Tibial nerve (tissue), 4 donors: ENCODE measurements around the gene ZNF134. TPM values are rescaled to one million over a fixed set of nuclear protein-coding genes. Genes with fewer than 3 reads are reported as not detected.
A peak's percentile ranks its signal among the peaks of the same experiment; 100 is the strongest.

ENCODE experiments used
- DNase-seq, 2 donors: peaks; one replicate each; pipeline ENCODE4 v3.0.0-alpha.2; 2019; ENCODE audit warnings: low spot score in 2 of 2
- H3K27ac ChIP-seq, 4 donors: fragments of 200-600 bp; sonication (generic) in 3 of 4; one replicate each; pipeline ENCODE4 v1.5.1; 2017 to 2019; ENCODE audit warnings: mild to moderate bottlenecking in 1 of 4
- H3K27me3 ChIP-seq, 2 donors: fragments of 200-600 bp; sonication (generic) in 1 of 2; one replicate each; pipeline versions ENCODE4 v1.5.1 to v1.6.0; 2017 to 2019
- H3K36me3 ChIP-seq, 3 donors: fragments of 200-600 bp; sonication (generic); one replicate each; pipeline ENCODE4 v1.5.1; 2018 to 2019
- H3K4me1 ChIP-seq, 4 donors: fragments of 200-600 bp; sonication (generic) in 3 of 4; one replicate each; pipeline ENCODE4 v1.5.1; 2017 to 2019
- H3K4me3 ChIP-seq, 4 donors: fragments of 200-600 bp; sonication (generic) in 3 of 4; one replicate each; pipeline ENCODE4 v1.5.1; 2017 to 2019; ENCODE audit warnings: mild to moderate bottlenecking in 1 of 4, moderate library complexity in 1 of 4
- H3K9me3 ChIP-seq, 4 donors: fragments of 200-600 bp; sonication (generic) in 3 of 4; one replicate each; pipeline ENCODE4 v1.5.1; 2017 to 2019
- CTCF ChIP-seq, 5 experiments: fragments of 200-600 bp in 3 of 5; fragments of 450-650 bp in 2 of 5; sonication (generic) in 3 of 5; IDR thresholded peaks; one replicate each; pipeline ENCODE4 v1.5.1; 2016 to 2019; ENCODE audit warnings: antibody characterized with exemption in 5 of 5, mild to moderate bottlenecking in 3 of 5, moderate library complexity in 2 of 5
- EP300 ChIP-seq, 2 donors: sonication (generic); formaldehyde crosslinking; IDR thresholded peaks; one replicate each; pipeline ENCODE4 v1.6.1; 2017; ENCODE audit warnings: antibody characterized with exemption in 2 of 2, mild to moderate bottlenecking in 1 of 2
- POLR2A ChIP-seq, 2 donors: fragments of 450-650 bp; IDR thresholded peaks; one replicate each; pipeline ENCODE4 v1.6.1; 2017; ENCODE audit warnings: antibody characterized with exemption in 2 of 2, mild to moderate bottlenecking in 2 of 2, moderate library complexity in 2 of 2
- WGBS, 2 donors: methylation state at CpG; one replicate each; pipeline ENCODE4 v1.1.5; 2018; 5-methylcytosine and 5-hydroxymethylcytosine counted together
- total RNA-seq, 4 donors: library from RNA; depleted of rRNA; stranded (reverse); fragments of >200 nt; gene quantifications; one replicate each; pipeline ENCODE4 v1.1.0, GENCODE V29; 2016

Gene ZNF134
- total RNA-seq, 4 donors from 2014 or later: 15.0 to 43.7 (median 25.4) TPM

DNA sequence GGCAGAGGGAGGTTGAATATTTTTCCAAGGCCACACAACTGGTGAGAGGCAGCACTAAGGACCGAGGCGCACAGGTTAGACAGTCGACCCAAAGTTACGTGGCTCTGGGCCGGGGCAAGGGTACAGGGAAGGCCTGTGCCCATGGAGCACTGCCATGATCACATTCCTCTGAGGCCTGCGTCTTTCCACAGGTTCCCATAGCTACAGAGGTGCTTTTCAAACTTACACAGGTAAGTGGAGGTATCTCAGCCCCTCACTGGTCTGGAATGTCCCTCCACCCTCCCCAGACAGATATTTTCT lies 19.7 kb downstream of the ZNF134 start:
- no peak for DNase-seq
- Histone ChIP-seq H3K4me3 (peak overlapping the region; percentile 46 to 94 (median 72)), H3K27ac (no peak overlapping the region), H3K4me1 (peaks cover 0 to 14% (median 7%) of the 10 kb centered on the region in 4 donors), H3K36me3 (peaks cover 0 to 75% (median 2%) of the 10 kb centered on the region in 3 donors), H3K27me3 (no peaks in the 10 kb centered on the region), H3K9me3 (peaks cover 0 to 62% (median 21%) of the 10 kb centered on the region in 4 donors)
- WGBS, 2 donors: 48 to 56% methylated on average over 6 of the region's 6 CpGs
- TF ChIP-seq CTCF (IDR thresholded peaks at IDR 0.05) (no peak), POLR2A (IDR thresholded peaks at IDR 0.05) (no peak), EP300 (IDR thresholded peaks at IDR 0.05) (no peak)

DNA sequence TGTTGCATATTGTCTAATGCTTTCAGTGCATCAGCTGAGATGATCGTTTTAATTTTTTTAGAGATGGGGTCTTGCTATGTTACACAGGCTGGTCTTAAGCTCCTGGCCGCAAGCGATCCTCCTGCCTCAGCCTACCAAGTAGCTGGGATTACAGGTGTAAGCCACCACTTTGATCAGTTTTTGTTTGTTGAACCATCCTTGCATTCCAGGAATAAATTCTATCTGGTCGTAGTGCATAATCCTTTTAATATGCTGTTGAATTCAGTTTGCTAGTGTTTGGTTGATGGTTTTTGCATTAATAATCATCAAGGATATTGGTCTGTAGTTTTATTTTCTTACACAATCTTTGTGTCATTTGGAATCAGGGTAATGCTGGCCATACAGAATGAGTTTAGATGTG lies 23.3 kb downstream of the ZNF134 start:
- TF ChIP-seq EP300 (IDR thresholded peaks at IDR 0.05) (no peak), POLR2A (IDR thresholded peaks at IDR 0.05) (no peak), CTCF (IDR thresholded peaks at IDR 0.05) (no peak)
- H3K27me3 ChIP-seq: no peaks in the 10 kb centered on the region
- H3K4me1 ChIP-seq: peaks cover 0 to 14% (median 7%) of the 10 kb centered on the region in 4 donors
- H3K27ac ChIP-seq: no peak overlapping the region
- H3K36me3 ChIP-seq: peaks cover 17 to 95% (median 24%) of the 10 kb centered on the region in 3 donors
- no peak overlapping the region for H3K4me3 ChIP-seq
- peaks cover 11 to 80% (median 40%) of the 10 kb centered on the region in 4 donors for H3K9me3 ChIP-seq
- WGBS, 2 donors: 98 to 99% methylated on average over 4 of the region's 4 CpGs
- DNase-seq: no peak

DNA sequence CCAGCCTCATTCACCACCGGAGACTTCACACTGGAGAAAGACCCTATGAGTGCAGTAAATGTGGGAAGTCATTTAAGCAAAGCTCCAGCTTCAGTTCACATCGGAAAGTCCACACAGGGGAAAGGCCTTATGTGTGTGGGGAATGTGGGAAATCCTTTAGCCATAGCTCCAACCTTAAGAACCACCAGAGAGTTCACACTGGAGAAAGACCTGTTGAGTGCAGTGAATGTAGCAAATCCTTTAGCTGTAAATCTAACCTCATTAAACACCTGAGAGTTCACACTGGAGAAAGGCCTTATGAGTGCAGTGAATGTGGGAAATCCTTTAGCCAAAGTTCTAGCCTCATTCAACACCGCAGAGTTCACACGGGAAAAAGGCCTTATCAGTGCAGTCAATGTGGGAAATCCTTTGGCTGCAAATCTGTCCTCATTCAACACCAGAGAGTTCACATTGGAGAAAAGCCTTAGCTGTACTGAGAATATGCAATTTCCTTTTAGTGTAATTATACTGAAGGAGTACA lies 27.7 kb downstream of the ZNF134 start:
- H3K36me3 ChIP-seq: peaks cover 14 to 82% (median 24%) of the 10 kb centered on the region in 3 donors
- no peak overlapping the region for H3K27ac ChIP-seq
- no peak overlapping the region for H3K4me3 ChIP-seq
- WGBS, 2 donors: 93 to 96% methylated on average over 4 of the region's 4 CpGs
- no peak for DNase-seq
- H3K9me3 ChIP-seq: peaks cover 14 to 100% (median 53%) of the 10 kb centered on the region in 4 donors
- TF ChIP-seq POLR2A (IDR thresholded peaks at IDR 0.05) (no peak), EP300 (IDR thresholded peaks at IDR 0.05) (no peak), CTCF (IDR thresholded peaks at IDR 0.05) (no peak)
- no peaks in the 10 kb centered on the region for H3K27me3 ChIP-seq
- no peaks in the 10 kb centered on the region for H3K4me1 ChIP-seq

- TF ChIP-seq EP300 (IDR thresholded peaks at IDR 0.05) (no peak), POLR2A (IDR thresholded peaks at IDR 0.05) (no peak), CTCF (IDR thresholded peaks at IDR 0.05) (no peak)
- no peak for DNase-seq
- H3K4me3 ChIP-seq: no peak overlapping the region
- peaks cover 14 to 74% (median 24%) of the 10 kb centered on the region in 3 donors for H3K36me3 ChIP-seq
- peaks cover 14 to 100% (median 49%) of the 10 kb centered on the region in 4 donors for H3K9me3 ChIP-seq
- no peak overlapping the region for H3K27ac ChIP-seq
- H3K4me1 ChIP-seq: no peaks in the 10 kb centered on the region
- no peaks in the 10 kb centered on the region for H3K27me3 ChIP-seq
- WGBS, 2 donors: 80 to 96% methylated on average over 4 of the region's 4 CpGs
Measured at GRCh38 chr19:57642396-57643046, 28.5 kb downstream of the ZNF134 start.

GRCh38 chr19:57643734-57644133 lies 29.7 kb downstream of the ZNF134 start:
- Histone ChIP-seq H3K27me3 (no peaks in the 10 kb centered on the region), H3K9me3 (peaks cover 14 to 98% (median 43%) of the 10 kb centered on the region in 4 donors), H3K4me1 (no peaks in the 10 kb centered on the region), H3K27ac (no peak overlapping the region), H3K4me3 (no peak overlapping the region), H3K36me3 (peaks cover 14 to 62% (median 24%) of the 10 kb centered on the region in 3 donors)
- no peak for DNase-seq
- no peak for TF ChIP-seq CTCF (IDR thresholded peaks at IDR 0.05)
- no peak for TF ChIP-seq POLR2A (IDR thresholded peaks at IDR 0.05)
- TF ChIP-seq EP300 (IDR thresholded peaks at IDR 0.05): no peak
